SKM-1 (cell line): ENCODE measurements around the gene AKR1C8.
"Not testable (repeated sequence)": the region's sequence is repeated elsewhere in the genome, so short reads cannot be mapped to it uniquely, and the experiment has no call there.

ENCODE experiments used
- DNase-seq: peaks from one replicate; lab custom pipeline; 2025; ENCODE audit not compliant: unreplicated experiment; lab: John Stamatoyannopoulos, UW

The AKR1C8 gene

GRCh38 chr10:5109861-5110260 is 75.1 kb downstream of the AKR1C8 start:
- DNase-seq, result not testable (repeated sequence)

- no peak for DNase-seq
These were observed 76.1 kb downstream of the AKR1C8 start for GRCh38 chr10:5108658-5109416.

GRCh38 chr10:5107860-5108526 is 77.0 kb downstream of the AKR1C8 start:
- DNase-seq, result no peak

- no peak for DNase-seq
These were observed 78.4 kb downstream of the AKR1C8 start for GRCh38 chr10:5106553-5106952.

GRCh38 chr10:5105626-5106025 is 79.3 kb downstream of the AKR1C8 start:
- no peak for DNase-seq
